H9 (cell line): ENCODE measurements around the gene FAM81A. TPM values are rescaled to one million over a fixed set of nuclear protein-coding genes. Genes with fewer than 3 reads are reported as not detected.

Experiments used
- DNase-seq: peaks from one replicate; pipeline ENCODE4 v3.0.0-alpha.2; 2017
- H2AFZ ChIP-seq: one replicate; pipeline ENCODE4 v1.6.1; 2013; ENCODE audit warnings: mild to moderate bottlenecking, low read length, control low read depth, moderate library complexity
- H2AK5ac ChIP-seq: 2 replicates; pipeline ENCODE4 v1.6.1; 2013; ENCODE audit warnings: low read length, control low read depth, mixed read lengths; ENCODE audit not compliant: insufficient read length
- H2BK120ac ChIP-seq: one replicate; pipeline ENCODE4 v1.6.1; 2013; ENCODE audit warnings: low read depth, mild to moderate bottlenecking, low read length, control low read depth, inconsistent platforms; ENCODE audit not compliant: poor library complexity, severe bottlenecking
- H2BK12ac ChIP-seq: 2 replicates; pipeline ENCODE4 v1.6.1; 2013; ENCODE audit warnings: low read length, control low read depth, mixed read lengths, low read depth; ENCODE audit not compliant: insufficient read length
- H2BK15ac ChIP-seq: 2 replicates; pipeline ENCODE4 v1.6.1; 2013; ENCODE audit warnings: low read depth, low read length, control low read depth
- H2BK20ac ChIP-seq: one replicate; pipeline ENCODE4 v1.6.1; 2013; ENCODE audit warnings: low read depth, mild to moderate bottlenecking, low read length, control low read depth, inconsistent platforms; ENCODE audit not compliant: poor library complexity, severe bottlenecking
- H2BK5ac ChIP-seq: 2 replicates; pipeline ENCODE4 v1.6.1; 2013; ENCODE audit warnings: low read length, control low read depth, mixed read lengths; ENCODE audit not compliant: insufficient read length
- H3K14ac ChIP-seq: 2 replicates; pipeline ENCODE4 v1.6.1; 2013; ENCODE audit warnings: low read length, control low read depth; ENCODE audit not compliant: insufficient read depth
- H3K18ac ChIP-seq: 2 replicates; pipeline ENCODE4 v1.6.1; 2013; ENCODE audit warnings: low read depth, mild to moderate bottlenecking, mixed read lengths, low read length, control low read depth; ENCODE audit not compliant: insufficient read length
- H3K23ac ChIP-seq: 2 replicates; pipeline ENCODE4 v1.6.1; 2013; ENCODE audit warnings: low read length, control low read depth, mixed read lengths, low read depth; ENCODE audit not compliant: insufficient read length
- H3K23me2 ChIP-seq: 2 replicates; pipeline ENCODE4 v1.6.1; 2013; ENCODE audit warnings: low read depth, mild to moderate bottlenecking, mixed read lengths, low read length, control low read depth; ENCODE audit not compliant: insufficient read length, poor library complexity, severe bottlenecking
- H3K27ac ChIP-seq: 2 replicates; pipeline ENCODE4 v1.5.1; 2013; ENCODE audit warnings: low read length, control low read depth, mixed read lengths, low read depth; ENCODE audit not compliant: insufficient read length
- H3K27me3 ChIP-seq: 2 replicates; pipeline ENCODE4 v1.6.1; 2013; ENCODE audit warnings: low read length, control low read depth, inconsistent platforms; ENCODE audit not compliant: insufficient read depth
- H3K4ac ChIP-seq: 2 replicates; pipeline ENCODE4 v1.6.1; 2013; ENCODE audit warnings: low read depth, mild to moderate bottlenecking, control low read depth, inconsistent platforms, low read length, moderate library complexity
- H3K4me1 ChIP-seq: 2 replicates; pipeline ENCODE4 v1.6.1; 2013; ENCODE audit warnings: low read length, control low read depth, inconsistent platforms; ENCODE audit not compliant: insufficient read depth
- H3K4me2 ChIP-seq: 2 replicates; pipeline ENCODE4 v1.6.1; 2013; ENCODE audit warnings: low read length, control low read depth, mixed read lengths; ENCODE audit not compliant: insufficient read length, insufficient read depth
- H3K56ac ChIP-seq: 2 replicates; pipeline ENCODE4 v1.6.1; 2013; ENCODE audit warnings: low read depth, mild to moderate bottlenecking, mixed read lengths, low read length, control low read depth; ENCODE audit not compliant: insufficient read length
- H3K79me1 ChIP-seq: 2 replicates; pipeline ENCODE4 v1.6.1; 2013; ENCODE audit warnings: low read depth, mild to moderate bottlenecking, moderate library complexity, low read length, control low read depth, inconsistent platforms; ENCODE audit not compliant: insufficient read depth, poor library complexity, severe bottlenecking
- H3K79me2 ChIP-seq: 2 replicates; pipeline ENCODE4 v1.6.1; 2013; ENCODE audit warnings: low read length, control low read depth, inconsistent platforms; ENCODE audit not compliant: insufficient read depth
- H3K9ac ChIP-seq: 2 replicates; pipeline ENCODE4 v1.6.1; 2013; ENCODE audit warnings: low read length, control low read depth, mixed read lengths; ENCODE audit not compliant: insufficient read length; ENCODE audit errors: extremely low read depth
- H3K9me3 ChIP-seq: one replicate; pipeline ENCODE4 v1.6.1; 2013; ENCODE audit warnings: low read depth, low read length, inconsistent platforms; ENCODE audit not compliant: control insufficient read depth
- H3T11ph ChIP-seq: one replicate; pipeline ENCODE4 v1.6.1; 2013; ENCODE audit warnings: mild to moderate bottlenecking, low read length, control low read depth, inconsistent platforms
- H4K20me1 ChIP-seq: one replicate; pipeline ENCODE4 v1.6.1; 2013; ENCODE audit not compliant: control insufficient read depth, insufficient read length, insufficient read depth
- H4K5ac ChIP-seq: 2 replicates; pipeline ENCODE4 v1.6.1; 2013; ENCODE audit warnings: low read depth, mild to moderate bottlenecking, mixed read lengths, low read length, control low read depth; ENCODE audit not compliant: insufficient read length
- H4K8ac ChIP-seq: replicated peaks from 2 replicates; pipeline ENCODE4 v1.6.1; 2013; ENCODE audit warnings: low read length, control low read depth, mixed read lengths, low read depth; ENCODE audit not compliant: insufficient read length
- H4K91ac ChIP-seq: 2 replicates; pipeline ENCODE4 v1.6.1; 2013; ENCODE audit warnings: low read depth, mild to moderate bottlenecking, moderate library complexity, mixed read lengths, low read length, control low read depth; ENCODE audit not compliant: insufficient read length
- H3K27ac Mint-ChIP-seq, 3 experiments: 2 replicates in 2 of 3; 3 replicates in 1 of 3; pipeline ENCODE4 v1.8.0; 2020 to 2021; ENCODE audit warnings: mixed read lengths in 3 of 3, mild to moderate bottlenecking in 1 of 3, moderate library complexity in 1 of 3
- H3K27me3 Mint-ChIP-seq: 2 replicates; pipeline ENCODE4 v1.8.0; 2021; ENCODE audit warnings: low read depth, mild to moderate bottlenecking, moderate library complexity, mixed read lengths
- H3K36me3 Mint-ChIP-seq, 3 experiments: 2 replicates in 2 of 3; 3 replicates in 1 of 3; pipeline ENCODE4 v1.8.0; 2020 to 2021; ENCODE audit warnings: low read depth in 3 of 3, mixed read lengths in 3 of 3; ENCODE audit not compliant: insufficient read depth in 1 of 3
- H3K4me1 Mint-ChIP-seq, 2 experiments: 2 replicates each; pipeline ENCODE4 v1.8.0; 2020; ENCODE audit warnings: mixed read lengths in 2 of 2
- H3K4me3 Mint-ChIP-seq, 2 experiments: 2 replicates in 1 of 2; 3 replicates in 1 of 2; pipeline ENCODE4 v1.8.0; 2020 to 2021; ENCODE audit warnings: mild to moderate bottlenecking in 2 of 2, mixed read lengths in 2 of 2, moderate library complexity in 1 of 2
- H3K9me3 Mint-ChIP-seq, 2 experiments: 2 replicates in 1 of 2; 3 replicates in 1 of 2; pipeline ENCODE4 v1.8.0; 2020; ENCODE audit warnings: mild to moderate bottlenecking in 2 of 2, mixed read lengths in 2 of 2, moderate library complexity in 1 of 2
- CTCF ChIP-seq: fragments of 200-600 bp; sonication (generic); conservative IDR thresholded peaks from 3 replicates; pipeline ENCODE4 v1.8.0; 2021; ENCODE audit warnings: antibody characterized with exemption, mild to moderate bottlenecking
- WGBS: extraction: QIAGEN DNeasy Blood & Tissue Kit; methylation state at CpG from one replicate; pipeline ENCODE4 v1.1.7; 2013; ENCODE audit warnings: missing lambda C conversion rate, low lambda C conversion rate, mixed read lengths; ENCODE audit not compliant: insufficient read length; ENCODE audit errors: extremely low coverage; 5-methylcytosine and 5-hydroxymethylcytosine counted together
- total RNA-seq: library from RNA; stranded (reverse); gene quantifications from 2 replicates; pipeline ENCODE4 v1.2.1, GENCODE V29; 2021

Gene FAM81A
- total RNA-seq, 1 experiment from 2014 or later = 1.7 TPM

GRCh38 chr15:59545573-59545972, 107.6 kb downstream of the FAM81A start:
- Histone ChIP-seq H2BK20ac (no peak overlapping the region), H4K8ac (no peak overlapping the region), H3K56ac (no peak overlapping the region), H3T11ph (no peak overlapping the region), H3K14ac (no peak overlapping the region), H2BK120ac (no peak overlapping the region), H3K79me1 (no peaks in the 10 kb centered on the region), H3K9ac (no peak overlapping the region), H3K4ac (no peak overlapping the region), H4K5ac (no peak overlapping the region), H3K4me2 (no peak overlapping the region), H3K23ac (no peak overlapping the region), H3K18ac (no peak overlapping the region), H4K91ac (no peak overlapping the region), H2AFZ (no peak overlapping the region), H3K9me3 (no peaks in the 10 kb centered on the region), H2BK15ac (no peak overlapping the region), H2AK5ac (no peak overlapping the region), H3K23me2 (no peaks in the 10 kb centered on the region), H3K4me1 (no peaks in the 10 kb centered on the region), H3K27ac (no peak overlapping the region), H2BK12ac (no peak overlapping the region), H2BK5ac (no peak overlapping the region), H3K27me3 (no peaks in the 10 kb centered on the region), H3K79me2 (no peaks in the 10 kb centered on the region), H4K20me1 (no peaks in the 10 kb centered on the region)
- Mint-ChIP-seq H3K4me1 (peaks cover 26 to 34% of the 10 kb centered on the region in 2 experiments), H3K27me3 (peaks cover 99% of the 10 kb centered on the region), H3K4me3 (peak overlapping the region in 1 of 2 experiments; percentile 28; a peak in 1 of 5 replicates), H3K27ac (no peak overlapping the region), H3K36me3 (peaks cover 0 to 12% (median 7%) of the 10 kb centered on the region in 3 experiments; a peak in 4 of 7 replicates), H3K9me3 (peaks cover 10 to 15% of the 10 kb centered on the region in 2 experiments)
- TF ChIP-seq CTCF = no peak
- no peak for DNase-seq
- no CpG with 5 or more reads among the region's 8 CpGs for WGBS
